ENCODE results near the gene PNKD. TPM values are rescaled to one million over a fixed set of nuclear protein-coding genes. Genes with fewer than 3 reads are reported as not detected.

The PNKD gene
- total RNA-seq, 4 donors from 2014 or later = 40.3 to 74.1 (median 56.5) TPM

DNA sequence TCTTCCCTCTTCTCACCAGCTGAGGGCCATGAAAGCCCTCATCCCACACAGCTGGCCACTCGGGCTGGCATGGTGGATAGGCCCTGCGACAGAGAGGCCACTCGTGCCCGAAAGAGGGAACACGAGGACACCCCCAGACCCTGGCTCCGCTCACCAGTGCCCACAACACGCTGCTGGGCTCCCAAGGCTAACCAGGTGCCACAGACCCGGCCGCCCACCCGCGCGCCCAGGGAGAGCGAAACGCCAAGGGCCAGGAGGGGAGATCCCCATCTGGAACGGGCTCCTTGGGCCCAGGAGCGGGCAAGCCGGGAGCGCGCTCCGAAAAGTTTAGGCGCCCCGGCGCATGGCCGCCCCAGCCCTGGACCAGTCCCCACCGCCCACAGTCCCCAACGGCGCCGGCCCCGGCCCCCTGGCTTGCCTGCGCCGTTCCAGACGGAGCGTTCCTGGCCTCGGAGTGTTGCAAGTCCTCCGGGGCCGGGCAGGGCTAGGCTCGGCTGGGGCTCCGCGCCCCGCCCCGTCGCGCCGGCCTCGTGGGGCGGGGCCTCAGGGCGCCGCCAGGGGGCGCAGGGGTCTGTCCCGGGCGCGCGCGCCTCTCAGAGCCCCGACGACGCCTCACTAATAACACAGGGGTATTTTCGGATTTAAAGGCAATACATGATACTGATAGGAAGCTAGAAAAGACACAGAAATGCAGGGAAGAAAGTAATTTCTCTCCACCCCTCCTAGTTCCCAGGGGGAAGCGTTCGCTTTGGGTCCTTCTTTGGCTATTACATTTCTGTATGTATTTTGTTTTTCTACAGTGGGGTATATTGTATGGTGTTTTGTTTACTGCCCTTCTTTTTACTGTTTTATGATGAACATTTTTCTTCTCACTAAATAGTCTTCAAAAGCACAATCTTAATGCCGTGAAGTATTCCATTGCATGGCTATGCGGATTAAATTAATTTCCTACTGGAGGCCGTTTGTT, 22.0 kb downstream of the PNKD start, which contains the start of gene TMBIM1:
TSS of gene TMBIM1 (minus strand) at position 456 of the 967 bp plus-strand sequence. CDS start 10,362 bp downstream, outside the sequence.
- H3K4me1 ChIP-seq = peaks cover 54 to 65% (median 56%) of the 10 kb centered on the region in 4 donors
- WGBS = 26% methylated on average over 9 of the region's 63 CpGs

GRCh38 chr2:218293715-218294429, 23.6 kb downstream of the PNKD start:
- 67% methylated on average over 5 of the region's 5 CpGs for WGBS
- Histone ChIP-seq H3K4me3 (no peak overlapping the region), H3K9me3 (no peaks in the 10 kb centered on the region), H3K27ac (replicated peaks in 1 of 4) (no peak overlapping the region), H3K36me3 (no peaks in the 10 kb centered on the region), H3K4me1 (peaks cover 38 to 49% (median 41%) of the 10 kb centered on the region in 4 donors), H3K27me3 (no peaks in the 10 kb centered on the region)
- TF ChIP-seq EP300 (IDR thresholded peaks at IDR 0.05) (no peak), POLR2AphosphoS5 (IDR thresholded peaks at IDR 0.05) (no peak), POLR2A (IDR thresholded peaks at IDR 0.05; ENCODE audit: low read depth) (no peak)
- TF ChIP-seq, protein P1, sequence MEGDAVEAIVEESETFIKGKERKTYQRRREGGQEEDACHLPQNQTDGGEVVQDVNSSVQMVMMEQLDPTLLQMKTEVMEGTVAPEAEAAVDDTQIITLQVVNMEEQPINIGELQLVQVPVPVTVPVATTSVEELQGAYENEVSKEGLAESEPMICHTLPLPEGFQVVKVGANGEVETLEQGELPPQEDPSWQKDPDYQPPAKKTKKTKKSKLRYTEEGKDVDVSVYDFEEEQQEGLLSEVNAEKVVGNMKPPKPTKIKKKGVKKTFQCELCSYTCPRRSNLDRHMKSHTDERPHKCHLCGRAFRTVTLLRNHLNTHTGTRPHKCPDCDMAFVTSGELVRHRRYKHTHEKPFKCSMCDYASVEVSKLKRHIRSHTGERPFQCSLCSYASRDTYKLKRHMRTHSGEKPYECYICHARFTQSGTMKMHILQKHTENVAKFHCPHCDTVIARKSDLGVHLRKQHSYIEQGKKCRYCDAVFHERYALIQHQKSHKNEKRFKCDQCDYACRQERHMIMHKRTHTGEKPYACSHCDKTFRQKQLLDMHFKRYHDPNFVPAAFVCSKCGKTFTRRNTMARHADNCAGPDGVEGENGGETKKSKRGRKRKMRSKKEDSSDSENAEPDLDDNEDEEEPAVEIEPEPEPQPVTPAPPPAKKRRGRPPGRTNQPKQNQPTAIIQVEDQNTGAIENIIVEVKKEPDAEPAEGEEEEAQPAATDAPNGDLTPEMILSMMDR (IDR thresholded peaks at IDR 0.05) = no peak
- DNase-seq (ENCODE audit: extremely low spot score) = no peak
- intact Hi-C loops (cut with DNase I) = no loop called here

More for the DNA sequence above, 22.0 kb downstream of the PNKD start, which contains the start of gene TMBIM1:
- peak within 1 kb of the TSS; percentile 79 to 97 (median 88) for H3K4me3 ChIP-seq
- no peaks in the 10 kb centered on the region for H3K9me3 ChIP-seq
- DNase-seq (ENCODE audit: extremely low spot score) = peak; percentile 95
- intact Hi-C loops (cut with DNase I) = no loop called here
- H3K36me3 ChIP-seq = no peaks in the 10 kb centered on the region
- peak; percentile 80 for TF ChIP-seq POLR2A (IDR thresholded peaks at IDR 0.05; ENCODE audit: low read depth)
- TF ChIP-seq EP300 (IDR thresholded peaks at IDR 0.05) = no peak
- TF ChIP-seq, protein P1 (IDR thresholded peaks at IDR 0.05) = peak; percentile 95 to 98 (median 95)
- peak; percentile 84 to 94 for TF ChIP-seq POLR2AphosphoS5 (IDR thresholded peaks at IDR 0.05)
- H3K27ac ChIP-seq (replicated peaks in 1 of 4) = peak within 1 kb of the TSS; percentile 93 to 100 (median 96)
- no peaks in the 10 kb centered on the region for H3K27me3 ChIP-seq

DNA sequence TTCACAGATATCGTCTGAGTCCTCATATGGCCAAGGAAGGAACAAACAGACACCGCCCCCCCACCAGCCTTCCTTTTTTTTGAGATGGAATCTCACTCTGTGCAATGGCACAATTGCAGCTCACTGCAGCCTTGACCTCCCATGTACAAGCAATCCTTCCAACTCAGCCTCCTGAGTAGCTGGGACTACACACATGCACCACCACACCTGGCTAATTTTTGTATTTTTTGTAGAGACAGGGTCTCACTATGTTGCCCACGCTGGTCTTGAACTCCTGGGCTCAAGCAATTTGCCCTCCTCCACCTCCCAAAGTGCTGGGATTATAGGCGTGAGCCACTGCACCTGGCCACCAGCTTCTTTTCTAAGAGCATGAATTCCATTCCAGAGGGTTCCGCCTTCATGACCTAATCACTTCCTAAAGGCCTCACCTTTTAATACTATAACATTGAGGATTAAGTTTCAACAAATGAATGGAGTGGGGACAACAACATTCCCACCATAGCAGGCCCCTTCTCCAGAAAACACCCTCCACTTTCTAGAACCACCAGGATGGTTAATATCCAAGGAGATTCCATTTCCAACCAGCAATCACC, 24.2 kb downstream of the PNKD start:
- Histone ChIP-seq H3K4me3 (no peak overlapping the region), H3K27me3 (no peaks in the 10 kb centered on the region), H3K27ac (replicated peaks in 1 of 4) (no peak overlapping the region), H3K36me3 (no peaks in the 10 kb centered on the region), H3K9me3 (no peaks in the 10 kb centered on the region), H3K4me1 (peaks cover 32 to 43% (median 35%) of the 10 kb centered on the region in 4 donors)
- WGBS = 98% methylated on average over 4 of the region's 5 CpGs
- TF ChIP-seq, protein P1 (IDR thresholded peaks at IDR 0.05) = no peak
- no peak for TF ChIP-seq POLR2A (IDR thresholded peaks at IDR 0.05; ENCODE audit: low read depth)
- no peak for TF ChIP-seq POLR2AphosphoS5 (IDR thresholded peaks at IDR 0.05)
- TF ChIP-seq EP300 (IDR thresholded peaks at IDR 0.05) = no peak
- no peak for DNase-seq (ENCODE audit: extremely low spot score)
- intact Hi-C loops (cut with DNase I) = no loop called here

DNA sequence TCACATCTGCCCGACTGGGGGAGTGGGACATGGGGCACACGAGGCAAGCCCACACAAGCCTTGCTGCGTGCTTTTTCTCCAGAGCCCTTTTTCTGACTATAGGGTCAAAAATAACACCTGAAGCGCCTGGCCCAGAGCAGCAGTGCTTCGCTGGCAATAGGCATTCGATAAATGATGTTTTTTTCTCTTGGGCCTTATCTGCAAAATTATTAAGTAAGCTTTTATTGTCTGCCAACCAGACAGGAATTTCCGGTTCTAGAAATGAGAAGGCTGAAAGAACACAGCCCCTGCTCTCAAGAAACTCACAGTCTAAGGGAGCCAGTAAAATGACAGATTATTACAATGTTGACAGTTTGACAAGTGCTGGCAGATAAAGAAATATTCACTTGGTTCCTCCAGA, 24.7 kb downstream of the PNKD start:
- DNase-seq (ENCODE audit: extremely low spot score) = no peak
- intact Hi-C loops (cut with DNase I) = no loop called here
- no peaks in the 10 kb centered on the region for H3K9me3 ChIP-seq
- H3K27ac ChIP-seq (replicated peaks in 1 of 4) = no peak overlapping the region
- H3K4me3 ChIP-seq = no peak overlapping the region
- no peaks in the 10 kb centered on the region for H3K27me3 ChIP-seq
- H3K36me3 ChIP-seq = no peaks in the 10 kb centered on the region
- WGBS = 77% methylated on average over 7 of the region's 7 CpGs
- TF ChIP-seq POLR2A (IDR thresholded peaks at IDR 0.05; ENCODE audit: low read depth) = no peak
- TF ChIP-seq, protein P1 (IDR thresholded peaks at IDR 0.05) = no peak
- peaks cover 27 to 38% (median 30%) of the 10 kb centered on the region in 4 donors for H3K4me1 ChIP-seq

All from esophagus muscularis mucosa (tissue), 4 donors.